Esophagus mucosa (tissue), 1 donor: Measurements from ENCODE around the gene DPH1. TPM values are rescaled to one million over a fixed set of nuclear protein-coding genes. Genes with fewer than 3 reads are reported as not detected.

ENCODE experiments used
- ATAC-seq: fragments of 200-7000 bp; cut with Tn5 transposase; one replicate; pipeline ENCODE4 v1.9.1; 2020
- total RNA-seq: library from RNA; stranded (reverse); gene quantifications from one replicate; pipeline ENCODE4 v1.2.4, GENCODE V29; 2023
- donor health status: DM: yes; HTN: yes; CAD: no.

The DPH1 gene
- total RNA-seq, 1 donor from 2014 or later, result 29.1 TPM

GRCh38 chr17:2027528-2028233, 2.3 kb upstream of the DPH1 start:
- ATAC-seq, result no peak

DNA sequence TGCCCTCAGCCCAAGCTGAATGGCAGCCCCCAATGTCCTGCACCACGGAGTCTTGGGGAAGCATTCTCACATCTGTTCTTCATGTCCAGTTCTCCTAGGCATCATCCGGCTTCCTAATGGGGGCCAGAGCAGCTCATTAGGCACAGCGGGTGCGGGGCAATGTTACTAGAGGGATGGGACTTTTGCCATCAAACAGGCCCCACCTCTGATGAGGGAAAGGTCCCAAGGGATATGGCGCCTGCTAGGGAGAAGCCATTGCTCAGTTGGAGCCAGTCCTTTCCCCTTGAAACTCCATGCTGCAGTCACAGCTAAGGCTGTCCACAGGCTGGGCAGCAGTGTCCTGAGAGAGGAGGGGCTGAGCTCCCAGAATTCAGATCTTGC, 1.7 kb upstream of the DPH1 start:
- no peak for ATAC-seq

DNA sequence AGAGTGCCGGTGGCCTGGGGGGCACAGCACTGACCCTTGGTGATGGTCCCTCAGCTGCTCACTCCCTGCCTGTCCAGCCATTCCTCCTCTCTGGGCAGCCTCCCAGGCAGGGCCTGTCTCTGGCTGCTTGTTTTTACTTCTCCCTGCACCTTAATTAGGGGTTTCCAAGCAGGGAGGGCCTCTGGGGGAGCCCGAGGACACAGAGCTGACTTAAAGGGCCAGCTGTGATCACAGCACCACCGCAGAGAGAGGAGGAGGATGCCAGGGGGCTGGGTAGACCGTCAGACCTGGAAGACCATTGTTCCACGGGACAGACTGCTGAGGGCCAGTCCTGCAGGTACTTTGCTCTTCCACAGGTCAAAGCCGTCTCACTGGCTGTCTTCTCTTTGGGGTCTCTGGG, 1.2 kb upstream of the DPH1 start:
- no peak for ATAC-seq

DNA sequence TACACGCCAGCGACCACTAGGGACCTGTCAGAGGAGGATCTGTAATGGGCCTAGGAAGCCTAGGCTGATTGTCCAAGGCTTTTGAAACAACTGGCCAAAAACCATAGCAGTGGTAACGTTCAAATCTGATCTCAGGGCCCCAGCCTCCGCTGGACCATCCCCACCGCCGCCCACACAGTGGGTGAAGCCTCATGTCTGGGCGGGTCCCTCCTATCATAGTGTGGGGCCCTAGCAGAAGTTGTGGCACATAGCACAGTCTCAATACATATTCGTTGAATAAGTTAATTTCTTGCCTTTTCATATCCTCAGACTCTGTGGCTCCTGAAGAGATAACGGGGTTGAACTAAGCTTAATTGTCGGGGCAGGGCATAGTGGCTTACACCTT, 818 bp downstream of the DPH1 start:
- ATAC-seq, result peak; percentile 3

- no peak for ATAC-seq
Measured at GRCh38 chr17:2033153-2033552, 3.2 kb downstream of the DPH1 start.

GRCh38 chr17:2034157-2034556, 4.2 kb downstream of the DPH1 start:
- no peak for ATAC-seq

DNA sequence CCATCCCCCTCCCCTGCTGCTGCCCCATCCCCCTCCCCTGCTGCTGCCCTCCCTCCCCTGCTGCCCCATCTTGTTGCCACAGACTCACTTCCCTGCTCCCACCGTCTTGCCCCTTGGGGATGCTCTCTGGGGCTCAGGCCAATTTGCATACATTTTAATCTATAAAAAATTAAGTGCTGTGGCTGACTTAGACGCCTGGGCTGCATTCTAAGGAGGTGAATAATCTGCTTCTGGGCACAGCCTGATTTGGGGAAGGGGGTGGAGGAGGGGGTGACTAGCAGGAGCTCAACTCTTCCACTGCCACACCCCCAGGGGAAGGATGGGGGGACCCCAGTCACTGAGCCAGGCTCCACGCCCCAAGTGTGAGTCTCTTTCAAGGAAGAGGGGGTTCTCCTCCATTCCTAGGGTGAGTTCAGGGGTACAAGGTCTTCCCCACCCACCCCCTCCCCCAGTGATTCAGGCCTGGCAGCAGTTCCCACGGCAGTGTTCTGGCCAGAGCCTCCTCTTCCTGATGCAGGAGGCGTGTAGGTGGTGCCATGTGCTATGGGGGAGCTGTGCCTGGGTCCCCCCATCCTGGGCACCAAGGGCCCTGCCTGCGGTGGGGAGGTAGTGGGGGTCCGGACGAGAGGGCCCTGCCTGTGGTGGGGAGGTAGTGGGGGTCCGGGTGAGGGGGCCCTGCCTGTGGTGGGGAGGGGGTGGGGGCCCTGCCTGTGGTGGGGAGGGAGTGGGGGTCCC, 5.0 kb downstream of the DPH1 start:
- ATAC-seq, result no peak

GRCh38 chr17:2035541-2036488, 5.9 kb downstream of the DPH1 start:
- no peak for ATAC-seq

DNA sequence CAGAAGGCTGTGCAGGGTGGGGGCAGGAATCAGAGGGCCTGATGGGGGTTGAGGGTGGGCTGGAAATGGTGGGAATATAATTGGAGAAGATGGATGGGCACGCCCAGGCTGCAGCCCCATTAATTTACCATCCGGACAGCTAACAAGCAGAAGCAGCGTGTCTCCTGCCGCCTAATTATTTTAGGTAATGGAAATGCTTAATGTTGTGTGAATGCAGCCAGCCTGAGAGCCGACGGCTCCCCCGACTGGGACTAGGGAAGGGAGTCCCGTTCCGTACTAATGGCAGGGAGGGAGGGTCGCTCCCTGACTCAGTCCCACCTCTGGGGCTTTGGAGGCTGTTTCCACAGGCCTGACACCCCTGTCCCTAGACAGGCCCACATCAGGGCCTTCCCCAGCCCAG, 7.2 kb downstream of the DPH1 start:
- ATAC-seq, result no peak

- no peak for ATAC-seq
Measured at GRCh38 chr17:2040219-2040827, 10.4 kb downstream of the DPH1 start.

- peak; percentile 4 for ATAC-seq
Measured at GRCh38 chr17:2040942-2041560, 11.1 kb downstream of the DPH1 start.

GRCh38 chr17:2041561-2042389, 11.8 kb downstream of the DPH1 start, which contains the start of gene OVCA2:
Gene OVCA2, plus strand, starts transcription at chr17:2042022. Its CDS starts 26 bp downstream, at chr17:2042048.
- peak; percentile 88 for ATAC-seq

GRCh38 chr17:2042390-2042847, 12.5 kb downstream of the DPH1 start:
- no peak for ATAC-seq

DNA sequence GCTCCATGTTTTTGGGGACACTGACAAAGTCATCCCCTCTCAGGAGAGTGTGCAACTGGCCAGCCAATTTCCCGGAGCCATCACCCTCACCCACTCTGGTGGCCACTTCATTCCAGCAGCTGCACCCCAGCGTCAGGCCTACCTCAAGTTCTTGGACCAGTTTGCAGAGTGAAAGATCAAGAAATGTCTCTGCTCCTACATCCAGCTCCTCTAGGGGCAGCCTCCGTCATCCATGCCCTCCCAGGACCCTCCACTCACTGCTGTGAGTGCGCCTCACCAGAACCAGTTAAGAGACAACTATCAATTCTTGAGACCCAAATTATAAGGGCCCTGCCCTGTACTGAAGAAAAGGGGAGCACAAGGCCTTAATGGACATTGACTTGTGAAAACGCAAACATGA, 13.0 kb downstream of the DPH1 start:
- no peak for ATAC-seq

DNA sequence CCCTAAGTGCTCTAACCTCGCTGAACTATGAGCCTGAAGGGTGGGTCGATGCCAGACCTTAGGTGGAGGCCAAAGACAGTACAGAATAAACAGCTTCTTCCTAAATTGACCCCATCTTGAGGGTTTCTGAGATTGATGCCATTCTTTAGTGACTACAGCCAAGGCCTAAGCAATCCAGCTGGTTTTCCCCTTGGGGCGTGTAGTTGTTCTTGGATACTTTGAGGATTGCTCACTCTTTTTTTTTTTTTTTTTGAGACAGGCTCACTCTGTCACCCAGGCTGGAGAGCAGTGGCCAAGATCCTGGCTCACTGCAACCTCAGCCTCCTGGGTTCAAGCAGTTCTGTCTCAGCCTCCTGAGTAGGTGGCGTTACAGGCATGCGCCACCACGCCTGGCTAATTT, 13.8 kb downstream of the DPH1 start:
- ATAC-seq, result peak; percentile 40

- no peak for ATAC-seq
Measured at GRCh38 chr17:2044263-2044894, 14.4 kb downstream of the DPH1 start.

GRCh38 chr17:2047590-2047989, 17.6 kb downstream of the DPH1 start:
- ATAC-seq, result no peak

DNA sequence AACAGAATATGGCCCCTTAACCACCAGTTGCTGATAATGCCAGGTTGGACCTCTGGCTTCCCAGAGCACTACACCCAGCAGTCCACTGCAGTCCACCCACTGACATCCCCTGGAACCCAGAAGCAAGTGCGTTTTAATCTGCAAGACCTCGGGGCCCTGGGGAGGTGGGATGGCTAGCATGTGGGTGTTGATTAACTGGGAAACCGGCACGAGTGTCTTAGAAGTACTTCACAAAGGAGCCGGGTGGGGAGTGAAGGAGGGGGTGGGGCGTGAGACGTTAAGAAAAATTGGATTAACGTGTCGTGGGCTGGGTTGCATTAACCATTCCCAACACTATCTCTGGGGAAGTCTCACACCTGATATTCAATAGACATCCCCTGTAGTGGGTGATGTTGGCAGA, 18.9 kb downstream of the DPH1 start:
- ATAC-seq, result no peak

DNA sequence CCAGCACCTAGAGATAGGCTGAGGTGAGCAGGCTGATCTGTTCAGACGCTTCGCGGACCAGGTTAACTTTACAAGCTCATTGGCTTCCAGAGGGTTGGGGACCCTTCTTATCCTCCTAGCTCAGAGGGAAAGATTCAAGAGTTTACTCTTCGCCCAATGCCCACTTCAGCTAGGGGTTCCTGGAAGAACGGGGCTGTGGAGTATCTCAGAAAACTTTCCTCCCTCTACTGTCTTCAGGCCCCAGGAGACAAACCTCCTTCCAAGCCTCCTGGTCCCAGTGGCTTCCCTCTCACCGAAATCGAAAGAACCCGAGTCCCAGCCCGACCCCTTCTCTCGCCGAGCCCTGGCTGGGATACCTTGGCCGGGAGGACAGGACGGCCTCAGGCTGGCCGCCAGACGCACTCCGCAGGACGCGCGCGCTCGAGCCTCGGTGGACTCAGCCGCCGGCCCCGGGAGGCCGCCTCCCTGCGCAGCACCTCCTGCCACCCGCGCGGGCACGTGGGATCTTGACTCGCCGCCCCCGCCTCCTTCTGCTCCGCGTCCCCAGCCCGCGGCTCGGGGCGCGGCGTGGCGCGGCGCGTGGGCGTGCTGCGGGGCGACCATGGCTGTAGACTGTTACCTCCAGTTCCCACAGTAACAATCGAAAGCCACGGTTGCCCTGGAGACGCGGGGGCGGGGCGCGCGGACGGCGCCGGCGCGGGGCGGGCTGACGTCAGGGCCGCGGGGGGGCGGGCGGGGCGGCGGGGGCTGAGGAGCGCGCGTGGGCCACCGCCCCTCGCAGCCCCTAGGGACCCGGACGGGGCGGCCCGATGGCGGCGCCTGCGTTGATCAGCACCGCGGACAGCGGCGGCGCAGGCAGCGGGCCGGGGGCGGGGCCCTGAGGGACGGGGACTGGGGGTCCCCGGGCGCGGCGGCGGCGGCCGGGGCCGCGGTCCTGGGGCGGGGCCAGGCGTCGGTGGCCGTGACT, 19.7 kb downstream of the DPH1 start:
- peak; percentile 57 for ATAC-seq
